Measurements from ENCODE around the gene FLYWCH2. TPM values are rescaled to one million over a fixed set of nuclear protein-coding genes. Genes with fewer than 3 reads are reported as not detected.

Gene FLYWCH2
- total RNA-seq, 1 donor from 2014 or later: 36.5 TPM

DNA sequence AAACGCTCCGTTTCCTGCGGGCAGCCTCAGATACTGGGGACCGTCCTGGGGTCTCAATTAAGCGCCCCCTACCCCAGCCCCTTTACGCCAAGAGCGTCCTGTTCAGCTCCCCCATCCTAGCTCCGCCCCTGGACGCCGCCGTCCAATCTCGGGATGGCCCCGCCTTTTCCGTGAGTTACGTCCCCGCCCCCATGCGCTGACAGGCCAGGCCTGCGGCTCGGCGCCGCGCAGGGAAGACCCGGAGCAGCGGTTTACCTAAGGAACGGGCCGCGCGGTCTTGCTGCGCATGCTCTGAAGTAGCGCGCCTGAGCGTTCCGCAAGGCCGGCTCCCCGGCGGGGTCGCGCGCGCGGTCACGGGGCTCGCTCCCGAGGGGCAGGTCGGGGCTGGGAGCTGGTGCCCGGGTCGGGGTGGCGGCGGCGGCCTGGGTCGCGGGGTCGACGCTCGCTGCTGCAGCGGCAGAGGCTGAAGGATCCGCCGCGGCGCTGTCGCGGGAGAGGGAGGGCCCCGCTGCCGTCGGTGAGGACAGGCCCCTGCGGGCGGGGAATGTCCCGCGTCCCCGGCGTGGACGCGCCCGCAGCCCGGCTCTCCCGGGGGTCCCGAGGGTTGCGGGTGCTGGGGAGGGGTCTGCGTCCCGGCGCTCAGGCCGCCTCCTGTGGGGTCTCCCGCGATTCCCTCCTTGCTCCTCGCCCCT is 28.8 kb downstream of the FLYWCH2 start, which contains the start of gene FLYWCH1:
Gene FLYWCH1, plus strand, starts transcription at position 294 of the 692 bp plus-strand sequence. CDS start 17,755 bp downstream, outside the sequence.
- H3K9me3 ChIP-seq (ENCODE audit: insufficient read depth, low read depth, low read length): no peaks in the 10 kb centered on the region
- TF ChIP-seq, protein P1, sequence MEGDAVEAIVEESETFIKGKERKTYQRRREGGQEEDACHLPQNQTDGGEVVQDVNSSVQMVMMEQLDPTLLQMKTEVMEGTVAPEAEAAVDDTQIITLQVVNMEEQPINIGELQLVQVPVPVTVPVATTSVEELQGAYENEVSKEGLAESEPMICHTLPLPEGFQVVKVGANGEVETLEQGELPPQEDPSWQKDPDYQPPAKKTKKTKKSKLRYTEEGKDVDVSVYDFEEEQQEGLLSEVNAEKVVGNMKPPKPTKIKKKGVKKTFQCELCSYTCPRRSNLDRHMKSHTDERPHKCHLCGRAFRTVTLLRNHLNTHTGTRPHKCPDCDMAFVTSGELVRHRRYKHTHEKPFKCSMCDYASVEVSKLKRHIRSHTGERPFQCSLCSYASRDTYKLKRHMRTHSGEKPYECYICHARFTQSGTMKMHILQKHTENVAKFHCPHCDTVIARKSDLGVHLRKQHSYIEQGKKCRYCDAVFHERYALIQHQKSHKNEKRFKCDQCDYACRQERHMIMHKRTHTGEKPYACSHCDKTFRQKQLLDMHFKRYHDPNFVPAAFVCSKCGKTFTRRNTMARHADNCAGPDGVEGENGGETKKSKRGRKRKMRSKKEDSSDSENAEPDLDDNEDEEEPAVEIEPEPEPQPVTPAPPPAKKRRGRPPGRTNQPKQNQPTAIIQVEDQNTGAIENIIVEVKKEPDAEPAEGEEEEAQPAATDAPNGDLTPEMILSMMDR (IDR thresholded peaks at IDR 0.05; ENCODE audit: insufficient read depth, low read depth, low read length): no peak
- TF ChIP-seq EZH2 (IDR thresholded peaks at IDR 0.05; ENCODE audit: insufficient read depth, low read length): no peak
- H4K20me1 ChIP-seq (ENCODE audit: insufficient read depth, low read length): peaks cover 15% of the 10 kb centered on the region
- FAIRE-seq (no peak), DNase-seq (ENCODE audit: low read depth) (peak; percentile 93)
- H3K4me2 ChIP-seq (ENCODE audit: low read length): peak within 1 kb of the TSS; percentile 99
- peak within 1 kb of the TSS; percentile 93 for H3K4me3 ChIP-seq (ENCODE audit: insufficient read depth, low read depth, low read length)
- peak within 1 kb of the TSS; percentile 35 for H3K27ac ChIP-seq (ENCODE audit: low read depth, low read length)
- H3K9ac ChIP-seq (ENCODE audit: low read length): peak within 1 kb of the TSS; percentile 91
- H3K36me3 Mint-ChIP-seq (ENCODE audit: low read depth, unreplicated experiment): peaks cover 2% of the 10 kb centered on the region
- H3K36me3 ChIP-seq (ENCODE audit: insufficient read depth, low read length): peaks cover 4% of the 10 kb centered on the region
- H3K9me3 Mint-ChIP-seq (ENCODE audit: unreplicated experiment): no peaks in the 10 kb centered on the region
- peak within 1 kb of the TSS; percentile 93 for H2AFZ ChIP-seq (ENCODE audit: low read depth, low read length)
- peak within 1 kb of the TSS; percentile 95 for H3K4me3 Mint-ChIP-seq (ENCODE audit: unreplicated experiment)
- no peaks in the 10 kb centered on the region for H3K27me3 Mint-ChIP-seq (ENCODE audit: low read depth, unreplicated experiment)
- H3K4me1 Mint-ChIP-seq (ENCODE audit: low read depth, unreplicated experiment): peaks cover 23% of the 10 kb centered on the region
- H3K27ac Mint-ChIP-seq (ENCODE audit: unreplicated experiment): peak within 1 kb of the TSS; percentile 89
- H3K27me3 ChIP-seq (ENCODE audit: insufficient read depth, low read length): no peaks in the 10 kb centered on the region
- peaks cover 24% of the 10 kb centered on the region for H3K4me1 ChIP-seq (ENCODE audit: insufficient read depth, low read length)
- H3K79me2 ChIP-seq (ENCODE audit: insufficient read depth, low read length): peaks cover 22% of the 10 kb centered on the region

DNA sequence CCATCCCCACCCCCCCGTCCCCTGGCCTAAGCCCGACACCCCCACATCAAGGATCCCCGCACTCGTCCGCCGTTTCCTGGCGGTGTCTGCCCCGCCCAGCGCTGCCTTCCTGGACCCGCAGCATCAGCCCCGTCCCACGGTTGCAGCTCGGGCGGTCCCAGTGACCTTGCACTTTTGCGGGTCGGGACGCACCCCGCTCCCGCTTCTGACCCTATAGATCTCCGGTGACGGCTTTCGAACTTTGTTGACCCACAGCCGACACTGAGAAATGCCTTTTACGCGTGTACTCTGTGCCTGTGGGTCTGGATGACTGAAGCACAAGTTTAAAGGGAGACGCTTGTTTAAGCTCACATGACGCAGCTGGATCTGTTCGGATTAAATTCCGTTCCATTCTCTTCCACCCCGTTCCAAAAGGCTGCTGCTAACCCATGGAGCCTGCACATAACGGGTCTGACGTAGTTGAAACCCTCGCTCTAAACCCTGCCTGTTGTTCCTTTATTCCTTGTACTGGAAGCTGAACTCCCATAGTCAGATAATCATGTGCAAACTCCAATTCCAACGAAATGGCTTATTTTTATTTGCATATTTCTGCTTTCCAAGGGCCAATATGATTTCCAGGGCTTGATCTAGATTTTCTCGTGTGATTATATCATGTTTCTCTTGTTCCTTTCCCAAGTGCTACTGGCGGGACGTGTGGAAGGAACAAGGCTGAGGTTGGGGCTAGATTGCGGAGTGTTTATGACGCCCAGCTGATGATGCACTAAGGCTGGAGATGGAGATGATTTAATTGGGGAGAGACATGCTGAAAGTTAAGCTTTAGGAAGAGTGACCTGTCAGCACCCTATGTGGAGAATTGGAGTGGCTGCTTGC is 29.6 kb downstream of the FLYWCH2 start:
- Mint-ChIP-seq H3K36me3 (ENCODE audit: low read depth, unreplicated experiment) (peaks cover 2% of the 10 kb centered on the region), H3K4me1 (ENCODE audit: low read depth, unreplicated experiment) (peaks cover 21% of the 10 kb centered on the region), H3K27ac (ENCODE audit: unreplicated experiment) (peak overlapping the region; percentile 89), H3K4me3 (ENCODE audit: unreplicated experiment) (peak overlapping the region; percentile 95), H3K27me3 (ENCODE audit: low read depth, unreplicated experiment) (no peaks in the 10 kb centered on the region), H3K9me3 (ENCODE audit: unreplicated experiment) (no peaks in the 10 kb centered on the region)
- H3K4me2 ChIP-seq (ENCODE audit: low read length): peak overlapping the region; percentile 99
- peaks cover 21% of the 10 kb centered on the region for H3K4me1 ChIP-seq (ENCODE audit: insufficient read depth, low read length)
- peaks cover 22% of the 10 kb centered on the region for H3K79me2 ChIP-seq (ENCODE audit: insufficient read depth, low read length)
- peaks cover 15% of the 10 kb centered on the region for H4K20me1 ChIP-seq (ENCODE audit: insufficient read depth, low read length)
- H2AFZ ChIP-seq (ENCODE audit: low read depth, low read length): peak overlapping the region; percentile 93
- FAIRE-seq (no peak), DNase-seq (ENCODE audit: low read depth) (peak; percentile 72)
- H3K4me3 ChIP-seq (ENCODE audit: insufficient read depth, low read depth, low read length): peak overlapping the region; percentile 93
- no peaks in the 10 kb centered on the region for H3K9me3 ChIP-seq (ENCODE audit: insufficient read depth, low read depth, low read length)
- peak overlapping the region; percentile 35 for H3K27ac ChIP-seq (ENCODE audit: low read depth, low read length)
- H3K9ac ChIP-seq (ENCODE audit: low read length): peak overlapping the region; percentile 91
- no peak for TF ChIP-seq EZH2 (IDR thresholded peaks at IDR 0.05; ENCODE audit: insufficient read depth, low read length)
- TF ChIP-seq, protein P1 (IDR thresholded peaks at IDR 0.05; ENCODE audit: insufficient read depth, low read depth, low read length): no peak
- no peaks in the 10 kb centered on the region for H3K27me3 ChIP-seq (ENCODE audit: insufficient read depth, low read length)
- peaks cover 4% of the 10 kb centered on the region for H3K36me3 ChIP-seq (ENCODE audit: insufficient read depth, low read length)
